HG03045 (cell line): ENCODE results near the gene KAZN.
A peak's percentile ranks its signal among the peaks of the same experiment; 100 is the strongest.
"Not testable (repeated sequence)": the region's sequence is repeated elsewhere in the genome, so short reads cannot be mapped to it uniquely, and the experiment has no call there.

Experiments
- ATAC-seq: cut with Tn5 transposase; IDR thresholded peaks from one replicate; pipeline ENCODE4 v1.9.1; 2021; ENCODE audit warnings: mild to moderate bottlenecking, moderate library complexity; ENCODE audit not compliant: unreplicated experiment

Gene KAZN

DNA sequence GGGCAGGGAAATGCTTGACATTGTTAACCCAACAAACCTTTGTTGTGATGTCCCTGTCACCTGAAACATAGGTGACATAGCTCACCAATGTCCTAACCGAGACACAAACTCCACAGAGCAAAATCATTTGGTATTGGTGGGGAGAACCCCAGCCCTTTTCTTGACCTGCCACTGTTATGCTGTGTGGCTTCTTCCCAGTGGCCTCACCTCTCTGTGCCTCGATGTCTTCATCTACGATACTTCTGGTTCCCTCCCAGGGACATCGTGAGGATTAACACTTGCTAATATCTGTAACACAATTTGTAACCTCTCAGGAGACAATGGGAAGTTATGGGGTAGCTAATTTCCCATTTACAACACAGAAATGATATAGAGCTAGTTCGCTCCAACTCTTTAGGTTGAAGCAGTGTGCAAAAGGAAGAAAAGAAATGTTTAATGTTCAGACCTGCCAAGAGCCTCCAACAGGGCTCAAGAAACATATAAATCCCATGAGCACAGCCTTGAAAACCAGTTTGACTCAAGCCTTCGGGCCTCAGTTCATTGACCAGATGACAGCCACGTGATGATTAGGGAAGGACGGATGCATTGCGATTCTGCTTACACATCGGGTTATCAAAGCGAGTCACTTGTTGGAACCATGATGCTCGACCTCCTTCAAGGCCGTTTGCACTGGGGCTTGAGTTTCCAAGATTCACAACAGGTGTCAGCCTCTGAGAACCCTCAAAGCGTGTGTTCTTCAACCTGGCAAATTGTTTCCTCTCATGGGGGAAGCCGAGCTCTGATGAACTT, 517.3 kb downstream of the KAZN start:
- ATAC-seq: no peak

GRCh38 chr1:15116966-15117365, 518.5 kb downstream of the KAZN start:
- no peak for ATAC-seq

GRCh38 chr1:15117671-15118325, 519.3 kb downstream of the KAZN start:
- ATAC-seq: no peak

DNA sequence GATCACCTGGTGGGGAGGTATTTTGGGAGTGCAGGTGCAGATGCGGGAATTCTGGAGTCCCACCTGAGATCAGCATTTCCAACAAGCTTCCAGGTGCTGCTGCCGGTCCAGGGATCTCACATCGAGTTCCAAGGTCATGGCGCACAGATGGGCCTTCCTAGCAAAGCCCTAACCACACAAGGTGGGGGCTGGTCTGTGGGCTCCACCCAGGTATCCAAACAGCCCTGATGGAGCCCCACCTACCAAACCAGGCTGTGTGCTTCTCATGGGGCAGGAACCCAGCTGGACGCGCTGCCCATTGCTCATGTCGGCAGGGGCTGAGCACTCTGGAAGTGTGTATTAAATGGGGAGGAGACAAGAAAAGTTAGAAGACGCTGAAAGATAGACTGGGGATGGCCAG, 520.1 kb downstream of the KAZN start:
- ATAC-seq: no peak

GRCh38 chr1:15120251-15120945, 521.9 kb downstream of the KAZN start:
- no peak for ATAC-seq

- no peak for ATAC-seq
Measured at GRCh38 chr1:15122331-15122730, 523.8 kb downstream of the KAZN start.

DNA sequence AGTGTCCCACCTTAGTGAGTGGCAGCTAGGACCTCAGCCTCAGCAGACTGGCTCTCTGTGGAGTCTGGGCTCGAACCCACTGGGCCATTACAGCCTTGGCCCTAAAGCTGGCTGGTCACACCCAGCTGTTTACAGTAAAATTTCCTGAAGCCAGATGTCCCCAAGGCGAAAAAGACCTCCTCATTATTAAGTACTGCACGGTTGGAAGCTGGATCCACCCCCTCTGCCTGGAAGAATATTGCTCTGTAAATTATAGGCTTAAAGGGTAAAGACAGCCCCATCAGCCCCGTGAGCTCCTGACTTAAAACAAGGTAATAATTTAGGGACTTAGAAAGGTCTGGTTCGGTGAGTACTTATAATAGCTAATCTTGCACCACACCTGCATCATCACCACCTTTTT, 524.8 kb downstream of the KAZN start:
- ATAC-seq: no peak

GRCh38 chr1:15123925-15124324, 525.4 kb downstream of the KAZN start:
- ATAC-seq: no peak

GRCh38 chr1:15124362-15125100, 526.0 kb downstream of the KAZN start:
- no peak for ATAC-seq

DNA sequence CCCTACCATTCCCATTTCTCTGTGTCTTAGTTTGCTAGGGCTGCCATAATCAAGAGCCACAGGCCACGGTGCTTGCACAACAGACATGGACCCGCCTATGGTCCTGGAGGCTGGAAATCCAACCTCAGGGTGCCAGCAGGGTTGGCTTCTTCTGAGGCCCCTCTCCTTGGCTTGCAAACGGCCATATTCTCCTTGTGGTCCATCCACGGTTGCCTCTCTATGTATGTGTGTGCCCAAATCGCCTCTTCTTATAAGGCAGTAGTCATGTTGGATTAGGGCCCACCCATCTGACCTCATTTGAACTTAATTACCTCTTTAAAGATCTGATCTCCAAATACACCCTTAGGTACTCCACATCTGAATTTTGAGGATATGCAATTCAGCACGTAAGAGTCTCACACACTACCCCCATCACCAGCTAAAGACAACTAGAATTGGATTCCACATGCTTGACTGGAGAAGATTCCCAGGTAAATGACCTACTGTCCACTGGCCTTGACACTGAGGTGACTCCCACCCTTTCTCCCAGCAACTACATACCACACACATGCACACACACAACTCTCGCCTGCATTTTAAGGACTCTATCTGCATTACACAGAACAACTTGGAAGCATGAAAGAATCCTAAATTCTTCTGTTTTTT, 526.7 kb downstream of the KAZN start:
- ATAC-seq: no peak

DNA sequence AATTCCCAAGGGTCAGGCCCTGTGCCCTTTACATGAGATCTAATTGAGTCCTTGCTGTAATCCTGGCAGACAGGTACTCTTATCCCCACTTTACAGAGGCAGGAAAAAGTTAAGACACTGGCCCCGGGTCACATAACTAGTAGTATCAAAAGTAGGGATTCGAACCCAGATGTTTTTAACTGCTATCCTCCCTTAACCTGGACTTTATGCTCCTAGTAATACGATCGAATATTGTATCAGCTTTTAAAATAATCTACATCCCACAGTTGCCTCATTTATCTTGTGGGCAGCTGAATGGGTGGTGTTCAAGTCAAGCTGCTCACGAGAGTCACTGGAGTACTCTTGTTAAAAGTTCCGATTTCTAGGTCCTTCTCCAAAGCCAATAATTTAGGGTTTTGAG, 529.6 kb downstream of the KAZN start:
- no peak for ATAC-seq

- ATAC-seq: peak; percentile 56
Measured at GRCh38 chr1:15128520-15129313, 530.2 kb downstream of the KAZN start.

DNA sequence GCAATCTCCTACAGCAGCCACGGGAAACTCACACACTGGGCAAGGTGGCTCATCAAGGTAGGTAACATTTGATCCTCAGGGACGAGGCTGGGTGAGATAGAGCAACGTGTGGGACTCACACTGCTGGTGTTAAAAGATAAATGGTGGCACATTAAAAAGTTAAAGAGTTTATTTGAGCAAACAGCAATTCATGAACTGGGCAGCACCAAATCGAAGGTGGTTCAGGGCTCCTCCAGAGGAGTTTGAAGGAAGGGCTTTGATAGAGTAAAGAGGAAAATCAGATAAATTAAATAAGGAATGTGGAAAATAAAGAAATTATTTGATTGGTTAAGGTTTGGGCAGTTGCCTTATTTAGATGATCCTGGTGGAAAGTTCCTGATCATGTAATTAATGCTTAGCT, 531.5 kb downstream of the KAZN start:
- ATAC-seq: no peak

DNA sequence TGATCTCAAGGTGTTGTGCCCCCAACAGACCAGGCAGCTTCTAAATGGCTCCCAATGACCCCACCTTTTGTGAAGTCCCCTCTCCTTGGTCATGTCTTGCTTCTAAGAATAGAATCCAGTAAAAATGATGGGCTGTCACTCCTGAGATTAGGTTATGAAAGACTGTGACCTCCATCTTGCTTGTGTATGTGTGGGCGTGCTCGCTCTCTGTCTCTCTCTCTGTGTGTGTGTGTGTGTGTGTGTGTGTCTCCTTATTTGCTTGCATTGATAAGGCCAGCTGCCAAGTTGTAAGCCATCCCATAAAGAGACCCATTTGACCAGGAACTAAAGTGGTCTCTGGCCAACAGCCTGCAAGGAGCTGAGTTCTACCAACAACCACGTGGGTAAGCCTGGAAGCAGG, 532.1 kb downstream of the KAZN start:
- no peak for ATAC-seq

GRCh38 chr1:15132965-15133364, 534.5 kb downstream of the KAZN start:
- ATAC-seq: no peak

- no peak for ATAC-seq
Measured at GRCh38 chr1:15134285-15134684, 535.8 kb downstream of the KAZN start.

DNA sequence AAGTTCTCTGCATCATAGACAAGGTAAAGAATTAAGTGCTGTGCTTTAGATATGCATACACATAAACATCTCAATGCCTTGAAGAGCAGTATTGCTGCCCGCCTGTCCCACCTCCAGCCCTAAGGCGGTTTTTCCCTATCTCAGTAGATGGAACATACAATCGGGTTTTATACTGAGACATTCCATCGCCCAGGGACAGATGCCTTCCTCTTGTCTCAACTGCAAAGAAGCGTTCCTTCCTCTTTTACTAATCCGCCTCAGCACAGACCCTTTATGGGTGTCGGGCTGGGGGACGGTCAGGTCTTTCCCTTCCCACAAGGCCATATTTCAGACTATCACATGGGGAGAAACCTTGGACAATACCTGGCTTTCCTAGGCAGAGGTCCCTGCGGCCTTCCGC, 537.1 kb downstream of the KAZN start:
- not testable (repeated sequence) for ATAC-seq

DNA sequence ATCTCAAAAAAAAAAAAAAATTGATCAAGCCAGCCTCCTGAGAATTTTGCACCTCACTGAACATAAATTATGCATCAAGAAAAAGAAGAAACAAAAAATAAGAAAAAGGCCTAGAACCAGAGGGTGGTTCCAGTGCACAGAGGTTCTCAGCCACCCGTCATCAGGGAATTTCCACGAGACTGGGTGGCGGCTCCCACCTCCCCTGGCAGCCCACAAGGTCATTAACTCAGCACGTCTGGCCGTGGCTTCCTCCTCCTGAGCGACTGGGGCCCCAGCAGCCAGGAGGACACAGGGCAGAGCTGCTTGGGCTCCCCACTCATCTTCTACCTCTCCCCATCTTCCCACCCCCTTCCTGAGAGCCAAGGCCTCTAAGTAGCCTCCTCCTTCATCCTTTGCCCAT, 539.3 kb downstream of the KAZN start:
- no peak for ATAC-seq

- ATAC-seq: no peak
Measured at GRCh38 chr1:15139654-15140350, 541.3 kb downstream of the KAZN start.
